K562 (cell line): ENCODE results near the gene PFDN4. TPM values are rescaled to one million over a fixed set of nuclear protein-coding genes. Genes with fewer than 3 reads are reported as not detected.

Source experiments
- ATAC-seq: fragments of 200-7000 bp; cut with Tn5 transposase; 3 replicates; pipeline ENCODE4 v1.9.1; 2020; ENCODE audit warnings: moderate library complexity
- BruUV-seq: library from RNA; stranded (reverse); fragments of 400-500 nt; replicated peaks from 2 replicates; lab custom pipeline; 2021; lab: Mats Ljungman, UMichigan
- CTCF ChIA-PET: fragments of 300-600 bp; formaldehyde crosslinking; extraction: SDS; loops from one replicate; lab custom pipeline; 2021; ENCODE audit warnings: low intra/inter-chr PET ratio; lab: Yijun Ruan, JAX
- POLR2A ChIA-PET: fragments of 300-600, 350-650 bp; sonication (Branson Sonifier 250); formaldehyde crosslinking; extraction: SDS; loops from one replicate; lab custom pipeline; 2021; ENCODE audit warnings: antibody characterized with exemption, inconsistent platforms; lab: Yijun Ruan, JAX
- DNase-seq, 4 experiments: peaks; one replicate each; pipeline versions ENCODE4 v3.0.0 to v3.0.0-alpha.2; 2011 to 2018; ENCODE audit warnings: low spot score in 3 of 4, mixed read lengths in 3 of 4; ENCODE audit errors: extremely low read depth in 1 of 4
- FAIRE-seq: peaks from 2 replicates; lab custom pipeline; 2011; peaks lifted over from hg19 to GRCh38; lab: Jason Lieb, UNC
- H2AFZ ChIP-seq: 2 replicates; pipeline ENCODE4 v1.6.0; 2011; ENCODE audit warnings: low read depth, low read length, control low read depth, inconsistent platforms
- H3K27ac ChIP-seq: fragments of 200-600 bp; 3 replicates; pipeline ENCODE4 v1.8.0; 2011; ENCODE audit warnings: low read depth, mild to moderate bottlenecking, control low read depth, inconsistent platforms, low read length, moderate library complexity, mixed read lengths; ENCODE audit errors: extremely low read depth
- H3K27me3 ChIP-seq, 2 experiments: fragments of 300-600 bp in 1 of 2; 2 replicates in 1 of 2; 3 replicates in 1 of 2; pipeline versions ENCODE4 v1.6.0 to v1.8.0; 2011; ENCODE audit warnings: inconsistent platforms in 2 of 2, low read length in 2 of 2, mild to moderate bottlenecking in 1 of 2, mixed read lengths in 1 of 2, moderate library complexity in 1 of 2; ENCODE audit not compliant: control insufficient read depth in 2 of 2, insufficient read depth in 2 of 2
- H3K36me3 ChIP-seq: fragments of 300-600 bp; 3 replicates; pipeline ENCODE4 v1.8.0; 2011; ENCODE audit warnings: mild to moderate bottlenecking, low read length, inconsistent platforms; ENCODE audit not compliant: control insufficient read depth, insufficient read depth
- H3K4me1 ChIP-seq, 2 experiments: fragments of 200-600 bp in 1 of 2; replicated peaks in 1 of 2; 2 replicates in 1 of 2; 3 replicates in 1 of 2; pipeline versions ENCODE4 v1.5.1 to v1.8.0; 2011; ENCODE audit warnings: inconsistent platforms in 2 of 2, low read length in 2 of 2, mild to moderate bottlenecking in 1 of 2, mixed read lengths in 1 of 2, moderate library complexity in 1 of 2; ENCODE audit not compliant: control insufficient read depth in 2 of 2, insufficient read depth in 2 of 2
- H3K4me2 ChIP-seq: 2 replicates; pipeline ENCODE4 v1.6.1; 2011; ENCODE audit warnings: low read length, control low read depth, inconsistent platforms, mixed read lengths; ENCODE audit not compliant: insufficient read depth
- H3K4me3 ChIP-seq: fragments of 200-600 bp; sonication (generic), shearing (Covaris generic); 2 replicates; pipeline ENCODE4 v1.5.1; 2016; ENCODE audit warnings: control low read depth, inconsistent platforms
- H3K79me2 ChIP-seq: fragments of 200-600 bp; 3 replicates; pipeline ENCODE4 v1.8.0; 2011; ENCODE audit warnings: low read length, inconsistent platforms; ENCODE audit not compliant: control insufficient read depth, insufficient read depth
- H3K9ac ChIP-seq, 2 experiments: 2 replicates each; pipeline versions ENCODE4 v1.6.0 to v1.6.1; 2011; ENCODE audit warnings: low read depth in 2 of 2, low read length in 2 of 2, control low read depth in 1 of 2, inconsistent platforms in 1 of 2, mild to moderate bottlenecking in 1 of 2, mixed read lengths in 1 of 2; ENCODE audit not compliant: insufficient read depth in 1 of 2
- H3K9me1 ChIP-seq: one replicate; pipeline ENCODE4 v1.6.0; 2011; ENCODE audit warnings: inconsistent platforms, mild to moderate bottlenecking, low read length, moderate library complexity; ENCODE audit not compliant: control insufficient read depth, insufficient read depth
- H3K9me3 ChIP-seq: replicated peaks from 2 replicates; pipeline ENCODE4 v1.5.1; 2011; ENCODE audit warnings: low read depth, low read length, inconsistent platforms; ENCODE audit not compliant: control insufficient read depth, insufficient read depth
- H4K20me1 ChIP-seq: replicated peaks from 2 replicates; pipeline ENCODE4 v1.6.1; 2011; ENCODE audit warnings: low read length, inconsistent platforms, mixed read lengths; ENCODE audit not compliant: control insufficient read depth, insufficient read depth
- MTA1 ChIP-seq: fragments of 450-650 bp; IDR thresholded peaks from 2 replicates; pipeline ENCODE4 v1.6.1; 2017; ENCODE audit warnings: borderline replicate concordance
- NEUROD1 ChIP-seq: fragments of 150-350 bp; IDR thresholded peaks from 2 replicates; pipeline ENCODE4 v1.6.1; 2014; ENCODE audit warnings: borderline replicate concordance, low read length, low read depth; ENCODE audit not compliant: partially characterized antibody
- POLR2AphosphoS2 ChIP-seq: IDR thresholded peaks from 2 replicates; pipeline ENCODE4 v1.6.1; 2012; ENCODE audit warnings: low read length, improper control_type of control experiment
- WGBS: fragments of 100-300 bp; shearing (Covaris generic); methylation state at CpG from one replicate; pipeline ENCODE4 v1.1.6; 2016; ENCODE audit warnings: low coverage, mixed read lengths; ENCODE audit not compliant: insufficient coverage; ENCODE audit errors: missing lambda C conversion rate; 5-methylcytosine and 5-hydroxymethylcytosine counted together
- in situ Hi-C: fragments of 300-500 bp; cut with MboI; formaldehyde crosslinking; loops from 4 replicates; pipeline ENCODE4 v1.15.0; 2018; ENCODE audit warnings: inconsistent platforms, mixed read lengths
- intact Hi-C: fragments of 100-400 bp; cut with micrococcal nuclease; formaldehyde crosslinking; loops from 2 replicates; pipeline ENCODE4 v1.14.2; 2022
- polyA plus RNA-seq, 8 experiments: library from polyadenylated mRNA; depleted of rRNA in 4 of 8; stranded (reverse) in 5 of 8; unstranded in 3 of 8; fragments of >200 nt; fragmentation: Nextera tagmentation in 2 of 8; fragmentation: Illumina TruSeq in 1 of 8; extraction: Ambion mirVana in 2 of 8; extraction: Trizol in 1 of 8; gene quantifications; 2 replicates each; pipeline versions ENCODE4 v1.2.1 to v1.2.3, GENCODE V29; 2011 to 2014; ENCODE audit warnings: inconsistent platforms in 1 of 8, missing spikeins in 1 of 8
- total RNA-seq, 7 experiments: library from RNA; depleted of rRNA in 6 of 7; stranded (reverse); fragments of >200 nt in 6 of 7; fragmentation: Illumina TruSeq in 2 of 7; extraction: Trizol in 2 of 7; gene quantifications; 2 replicates each; pipeline versions ENCODE4 v1.2.1 to v1.2.3, GENCODE V29; 2011 to 2021; ENCODE audit warnings: low replicate concordance in 1 of 7
- TF ChIP-seq, protein P1 (sequence below), 3 experiments: fragments of 200-800 bp in 1 of 3; fragments of 250-450 bp in 1 of 3; fragments of 450-650 bp in 1 of 3; sonication (Bioruptor Pico) in 1 of 3; sonication (Bioruptor generic) in 1 of 3; formaldehyde crosslinking in 1 of 3; IDR thresholded peaks; 2 replicates each; pipeline versions ENCODE4 v1.6.1 to v1.8.0; 2016 to 2022; ENCODE audit warnings: mild to moderate bottlenecking in 2 of 3, missing genetic modification characterization in 2 of 3, missing compliant biosample characterization in 1 of 3, moderate library complexity in 1 of 3

PFDN4 gene
- total and polyA plus RNA-seq, 9 of the 15 experiments (the other 6 are each of a cell fraction or from before 2014, with no cell fraction given), result 60.1 to 214 (median 122) TPM

DNA sequence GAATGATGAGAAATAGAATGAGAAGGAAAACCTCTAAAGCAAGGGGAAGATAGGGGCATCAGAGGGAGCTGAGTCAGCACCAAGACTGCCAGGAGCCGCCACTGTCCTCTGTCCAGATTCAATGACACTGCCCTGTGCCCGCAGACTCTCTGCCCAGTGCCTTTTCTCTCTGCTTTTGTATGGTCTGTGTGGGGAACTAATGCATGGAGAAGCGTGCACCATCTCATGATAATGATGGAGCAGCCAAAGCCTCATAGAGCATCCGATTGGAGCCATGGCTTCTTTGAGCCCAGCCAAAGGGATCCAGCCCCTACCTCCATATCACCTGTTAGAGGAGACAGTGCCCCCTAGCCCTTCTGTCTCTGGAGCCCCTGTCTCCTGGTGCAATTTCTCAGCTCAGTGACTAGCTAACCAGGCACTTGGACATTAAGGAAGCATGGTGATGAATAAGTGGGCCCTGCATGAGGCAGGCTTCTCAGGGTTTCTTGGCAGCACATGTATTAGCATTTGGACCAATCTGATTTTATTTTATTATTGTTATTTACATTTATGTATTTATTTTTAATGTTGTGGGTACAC, 6.5 kb upstream of the PFDN4 start (continued):
- TF ChIP-seq NEUROD1, result no peak

DNA sequence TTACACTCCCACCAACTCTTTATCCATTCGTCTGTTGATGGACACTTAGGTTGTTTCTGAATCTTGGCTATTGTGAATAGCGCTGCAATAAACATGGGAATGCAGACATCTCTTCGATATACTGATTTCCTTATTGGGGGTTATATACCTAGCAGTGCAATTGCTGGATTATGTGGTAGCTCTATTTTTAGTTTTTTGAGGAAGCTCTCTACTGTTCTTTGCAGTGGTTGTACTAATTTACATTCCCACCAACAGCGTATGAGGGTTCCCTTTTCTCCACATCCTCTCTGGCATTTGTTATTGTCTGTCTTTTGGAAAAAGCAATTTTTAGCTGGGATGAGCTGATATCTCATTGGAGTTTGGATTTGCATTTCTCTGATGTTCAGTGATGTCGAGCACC, 4.6 kb upstream of the PFDN4 start:
- FAIRE-seq (no peak), DNase-seq (no peak), ATAC-seq (no peak)
- Histone ChIP-seq H3K27me3 (peaks cover 3 to 15% of the 10 kb centered on the region in 2 experiments; a peak in 3 of 5 replicates), H4K20me1 (no peaks in the 10 kb centered on the region), H3K4me1 (peaks cover 0 to 5% of the 10 kb centered on the region in 2 experiments; a peak in 2 of 5 replicates), H3K4me3 (no peak overlapping the region), H2AFZ (no peak overlapping the region), H3K9me1 (no peaks in the 10 kb centered on the region), H3K4me2 (no peak overlapping the region), H3K9me3 (no peaks in the 10 kb centered on the region), H3K36me3 (no peaks in the 10 kb centered on the region), H3K9ac (no peak overlapping the region), H3K79me2 (peaks cover 6% of the 10 kb centered on the region), H3K27ac (no peak overlapping the region)
- CTCF ChIA-PET, result no interaction called here
- in situ Hi-C loops (loop anchor here (25.0 kb wide), 1 partner anchor 641 kb away; no protein-coding TSS in a partner anchor), intact Hi-C loops (no loop called here)
- POLR2A ChIA-PET, result interaction anchor here (0.6 kb wide), 1 partner anchor 592 kb away, joined by 3 read pairs; no protein-coding TSS in a partner anchor
- no peak for TF ChIP-seq POLR2AphosphoS2
- TF ChIP-seq MTA1, result no peak
- TF ChIP-seq, protein P1, sequence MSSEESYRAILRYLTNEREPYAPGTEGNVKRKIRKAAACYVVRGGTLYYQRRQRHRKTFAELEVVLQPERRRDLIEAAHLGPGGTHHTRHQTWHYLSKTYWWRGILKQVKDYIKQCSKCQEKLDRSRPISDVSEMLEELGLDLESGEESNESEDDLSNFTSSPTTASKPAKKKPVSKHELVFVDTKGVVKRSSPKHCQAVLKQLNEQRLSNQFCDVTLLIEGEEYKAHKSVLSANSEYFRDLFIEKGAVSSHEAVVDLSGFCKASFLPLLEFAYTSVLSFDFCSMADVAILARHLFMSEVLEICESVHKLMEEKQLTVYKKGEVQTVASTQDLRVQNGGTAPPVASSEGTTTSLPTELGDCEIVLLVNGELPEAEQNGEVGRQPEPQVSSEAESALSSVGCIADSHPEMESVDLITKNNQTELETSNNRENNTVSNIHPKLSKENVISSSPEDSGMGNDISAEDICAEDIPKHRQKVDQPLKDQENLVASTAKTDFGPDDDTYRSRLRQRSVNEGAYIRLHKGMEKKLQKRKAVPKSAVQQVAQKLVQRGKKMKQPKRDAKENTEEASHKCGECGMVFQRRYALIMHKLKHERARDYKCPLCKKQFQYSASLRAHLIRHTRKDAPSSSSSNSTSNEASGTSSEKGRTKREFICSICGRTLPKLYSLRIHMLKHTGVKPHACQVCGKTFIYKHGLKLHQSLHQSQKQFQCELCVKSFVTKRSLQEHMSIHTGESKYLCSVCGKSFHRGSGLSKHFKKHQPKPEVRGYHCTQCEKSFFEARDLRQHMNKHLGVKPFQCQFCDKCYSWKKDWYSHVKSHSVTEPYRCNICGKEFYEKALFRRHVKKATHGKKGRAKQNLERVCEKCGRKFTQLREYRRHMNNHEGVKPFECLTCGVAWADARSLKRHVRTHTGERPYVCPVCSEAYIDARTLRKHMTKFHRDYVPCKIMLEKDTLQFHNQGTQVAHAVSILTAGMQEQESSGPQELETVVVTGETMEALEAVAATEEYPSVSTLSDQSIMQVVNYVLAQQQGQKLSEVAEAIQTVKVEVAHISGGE (CRISPR knock-in tag; IDR thresholded peaks at IDR 0.05), result peak in 1 of 3 experiments; percentile 54; a peak in 1 of 6 replicates
- 13% methylated on average over 5 of the region's 5 CpGs for WGBS
- BruUV-seq, result no TSS peak
